BJ (cell line): ENCODE data around the gene SPEM2. TPM values are rescaled to one million over a fixed set of nuclear protein-coding genes. Genes with fewer than 3 reads are reported as not detected.

Experiments
- CTCF ChIA-PET: fragments of 350-600 bp; formaldehyde crosslinking; extraction: SDS; loops from one replicate; lab custom pipeline; 2021; ENCODE audit warnings: antibody characterized with exemption, inconsistent platforms; lab: Yijun Ruan, JAX
- POLR2A ChIA-PET: fragments of 300-600 bp; sonication (Branson Sonifier 250); formaldehyde crosslinking; extraction: SDS; loops from one replicate; lab custom pipeline; 2021; ENCODE audit warnings: antibody characterized with exemption; lab: Charles Lee
- DNase-seq: peaks from one replicate; pipeline ENCODE4 v3.0.0-alpha.2; 2011; ENCODE audit warnings: low read depth
- H3K27me3 ChIP-seq: 2 replicates; pipeline ENCODE4 v1.6.0; 2011; ENCODE audit warnings: low read length; ENCODE audit not compliant: control insufficient read depth, insufficient read depth
- H3K36me3 ChIP-seq: 2 replicates; pipeline ENCODE4 v1.5.1; 2011; ENCODE audit warnings: low read length; ENCODE audit not compliant: control insufficient read depth, insufficient read depth
- H3K4me3 ChIP-seq: 2 replicates; pipeline ENCODE4 v1.5.1; 2011; ENCODE audit warnings: low read depth, mild to moderate bottlenecking, control low read depth, low read length
- CTCF ChIP-seq: IDR thresholded peaks from 2 replicates; pipeline ENCODE4 v1.5.1; 2011; ENCODE audit warnings: low read depth, mild to moderate bottlenecking, control low read depth, inconsistent platforms, low read length, moderate library complexity; ENCODE audit not compliant: insufficient read depth
- polyA plus RNA-seq: library from polyadenylated mRNA; depleted of rRNA; stranded (reverse); fragments of >200 nt; gene quantifications from 2 replicates; pipeline ENCODE4 v1.2.3, GENCODE V29; 2011

SPEM2 gene
- polyA plus RNA-seq, 1 experiment = not detected

GRCh38 chr17:7462474-7463371, 37.3 kb downstream of the SPEM2 start:
- Histone ChIP-seq H3K36me3 (peaks cover 41% of the 10 kb centered on the region), H3K27me3 (no peaks in the 10 kb centered on the region), H3K4me3 (no peak overlapping the region)
- no peak for DNase-seq
- ChIA-PET POLR2A (no interaction called here), CTCF (interaction anchor here (0.9 to 1.2 kb wide), 2 partner anchors 51 to 98 kb away, joined by 3 read pairs; no protein-coding TSS in a partner anchor)
- TF ChIP-seq CTCF = no peak

- no peak for TF ChIP-seq CTCF
- ChIA-PET CTCF (no interaction called here), POLR2A (no interaction called here)
- Histone ChIP-seq H3K27me3 (no peaks in the 10 kb centered on the region), H3K36me3 (peaks cover 43% of the 10 kb centered on the region), H3K4me3 (no peak overlapping the region)
- DNase-seq = no peak
These were observed 38.0 kb downstream of the SPEM2 start for GRCh38 chr17:7463372-7463846.

- no peak for TF ChIP-seq CTCF
- POLR2A ChIA-PET = no interaction called here
- CTCF ChIA-PET = interaction anchor here (0.6 to 0.9 kb wide), 2 partner anchors 23 to 245 kb away, joined by 3 read pairs; no protein-coding TSS in a partner anchor
- Histone ChIP-seq H3K27me3 (no peaks in the 10 kb centered on the region), H3K36me3 (peaks cover 43% of the 10 kb centered on the region), H3K4me3 (no peak overlapping the region)
- no peak for DNase-seq
These were observed 38.7 kb downstream of the SPEM2 start for GRCh38 chr17:7464081-7464480.

GRCh38 chr17:7465597-7466275, 40.3 kb downstream of the SPEM2 start:
- CTCF ChIA-PET = interaction anchor here (0.6 to 1.4 kb wide), 6 partner anchors 14 to 281 kb away, joined by 3 to 4 read pairs (median 3); partner anchors contain the start of gene ZBTB4
- POLR2A ChIA-PET = no interaction called here
- H3K36me3 ChIP-seq = peaks cover 43% of the 10 kb centered on the region
- H3K4me3 ChIP-seq = no peak overlapping the region
- DNase-seq = no peak
- no peaks in the 10 kb centered on the region for H3K27me3 ChIP-seq
- TF ChIP-seq CTCF = no peak

- ChIA-PET POLR2A (no interaction called here), CTCF (interaction anchor here (0.6 to 1.4 kb wide), 5 partner anchors 34 to 282 kb away, joined by 3 to 4 read pairs (median 3); no protein-coding TSS in a partner anchor)
- peaks cover 42% of the 10 kb centered on the region for H3K36me3 ChIP-seq
- TF ChIP-seq CTCF = no peak
- H3K4me3 ChIP-seq = no peak overlapping the region
- DNase-seq = no peak
- no peaks in the 10 kb centered on the region for H3K27me3 ChIP-seq
These were observed 40.9 kb downstream of the SPEM2 start for GRCh38 chr17:7466318-7466638.
